ENCODE measurements around the gene SUPT4H1.

SUPT4H1 gene

GRCh38 chr17:58380207-58381123 is 28.5 kb upstream of the SUPT4H1 start:
- DNase-seq (ENCODE audit: low spot score) = no peak

- DNase-seq (ENCODE audit: low spot score) = no peak
Observed at GRCh38 chr17:58379511-58379824, 27.5 kb upstream of the SUPT4H1 start.

- DNase-seq (ENCODE audit: low spot score) = no peak
Observed at GRCh38 chr17:58378733-58379510, 26.9 kb upstream of the SUPT4H1 start.

- no peak for DNase-seq (ENCODE audit: low spot score)
Observed at GRCh38 chr17:58377661-58378060, 25.7 kb upstream of the SUPT4H1 start.

GRCh38 chr17:58377093-58377601 is 25.1 kb upstream of the SUPT4H1 start:
- DNase-seq (ENCODE audit: low spot score) = no peak

- DNase-seq (ENCODE audit: low spot score) = no peak
Observed at GRCh38 chr17:58376472-58377000, 24.5 kb upstream of the SUPT4H1 start.

GRCh38 chr17:58375811-58376210 is 23.8 kb upstream of the SUPT4H1 start:
- DNase-seq (ENCODE audit: low spot score) = no peak

- DNase-seq (ENCODE audit: low spot score) = no peak
Observed at GRCh38 chr17:58375256-58375655, 23.3 kb upstream of the SUPT4H1 start.

GRCh38 chr17:58373923-58374322 is 21.9 kb upstream of the SUPT4H1 start:
- DNase-seq (ENCODE audit: low spot score) = no peak

GRCh38 chr17:58373003-58373402 is 21.0 kb upstream of the SUPT4H1 start:
- no peak for DNase-seq (ENCODE audit: low spot score)

- DNase-seq (ENCODE audit: low spot score) = no peak
Observed at GRCh38 chr17:58371300-58371950, 19.4 kb upstream of the SUPT4H1 start.

GRCh38 chr17:58370716-58371115 is 18.7 kb upstream of the SUPT4H1 start:
- no peak for DNase-seq (ENCODE audit: low spot score)

- DNase-seq (ENCODE audit: low spot score) = no peak
Observed at GRCh38 chr17:58370309-58370708, 18.3 kb upstream of the SUPT4H1 start.

GRCh38 chr17:58369214-58370031 is 17.4 kb upstream of the SUPT4H1 start:
- DNase-seq (ENCODE audit: low spot score) = no peak

GRCh38 chr17:58368860-58369213 is 16.8 kb upstream of the SUPT4H1 start:
- no peak for DNase-seq (ENCODE audit: low spot score)

GRCh38 chr17:58367461-58367860 is 15.5 kb upstream of the SUPT4H1 start:
- DNase-seq (ENCODE audit: low spot score) = no peak

- DNase-seq (ENCODE audit: low spot score) = no peak
Observed at GRCh38 chr17:58365980-58366595, 14.1 kb upstream of the SUPT4H1 start.

GRCh38 chr17:58365185-58365979 is 13.4 kb upstream of the SUPT4H1 start:
- DNase-seq (ENCODE audit: low spot score) = no peak

- no peak for DNase-seq (ENCODE audit: low spot score)
Observed at GRCh38 chr17:58364270-58364942, 12.4 kb upstream of the SUPT4H1 start.
